HEK293 (cell line): Measurements from ENCODE around the gene PLEKHG3.

Experiments used
- CTCF ChIA-PET: fragments of 350-600 bp; formaldehyde crosslinking; extraction: SDS; loops from one replicate; lab custom pipeline; 2021; ENCODE audit warnings: antibody characterized with exemption; lab: Yijun Ruan, JAX
- POLR2A ChIA-PET: fragments of 300-600 bp; formaldehyde crosslinking; extraction: SDS; loops from one replicate; lab custom pipeline; 2020; ENCODE audit warnings: antibody characterized with exemption, inconsistent platforms; lab: Yijun Ruan, JAX
- H3K27ac ChIP-seq: fragments of 200-500 bp; sonication (Bioruptor generic); 2 replicates; pipeline ENCODE4 v1.5.1; 2014; ENCODE audit warnings: low read depth, low read length, control low read depth, inconsistent platforms; ENCODE audit errors: extremely low read depth
- H3K36me3 ChIP-seq, 2 experiments: fragments of 200-500 bp in 1 of 2; sonication (Bioruptor generic) in 1 of 2; 1 replicate in 1 of 2; 2 replicates in 1 of 2; pipeline ENCODE4 v1.5.1; 2014 to 2017; ENCODE audit warnings: inconsistent platforms in 2 of 2, low read length in 2 of 2; ENCODE audit not compliant: control insufficient read depth in 2 of 2, insufficient read depth in 1 of 2
- H3K4me1 ChIP-seq: fragments of 200-500 bp; sonication (Bioruptor generic); 2 replicates; pipeline ENCODE4 v1.5.1; 2014; ENCODE audit warnings: mild to moderate bottlenecking, low read length, inconsistent platforms; ENCODE audit not compliant: control insufficient read depth, insufficient read depth
- H3K4me3 ChIP-seq: 2 replicates; pipeline ENCODE4 v1.5.1; 2011; ENCODE audit warnings: low read depth, mild to moderate bottlenecking, control low read depth, low read length, moderate library complexity
- H3K9me3 ChIP-seq: fragments of 200-500 bp; sonication (Bioruptor generic); 2 replicates; pipeline ENCODE4 v1.5.1; 2014; ENCODE audit warnings: low read depth, low read length, inconsistent platforms; ENCODE audit not compliant: control insufficient read depth, insufficient read depth
- KLF1 ChIP-seq: fragments of 450-650 bp; formaldehyde crosslinking; IDR thresholded peaks from 2 replicates; pipeline ENCODE4 v1.5.1; 2016; ENCODE audit warnings: missing biosample characterization, missing genetic modification characterization
- PATZ1 ChIP-seq: fragments of 450-650 bp; formaldehyde crosslinking; IDR thresholded peaks from 2 replicates; pipeline ENCODE4 v1.5.1; 2016; ENCODE audit warnings: missing biosample characterization, missing genetic modification characterization
- PRDM2 ChIP-seq: fragments of 450-650 bp; formaldehyde crosslinking; IDR thresholded peaks from 2 replicates; pipeline ENCODE4 v1.5.1; 2016; ENCODE audit warnings: missing biosample characterization, missing genetic modification characterization, borderline replicate concordance
- SP2 ChIP-seq: fragments of 450-650 bp; formaldehyde crosslinking; IDR thresholded peaks from 2 replicates; pipeline ENCODE4 v1.5.1; 2016; ENCODE audit warnings: missing biosample characterization, missing genetic modification characterization
- ZFP69B ChIP-seq: fragments of 450-650 bp; formaldehyde crosslinking; IDR thresholded peaks from 2 replicates; pipeline ENCODE4 v1.5.1; 2016; ENCODE audit warnings: missing biosample characterization, missing genetic modification characterization
- ZNF132 ChIP-seq: fragments of 450-650 bp; formaldehyde crosslinking; IDR thresholded peaks from 2 replicates; pipeline ENCODE4 v1.5.1; 2017; ENCODE audit warnings: missing biosample characterization, missing genetic modification characterization, borderline replicate concordance
- ZNF549 ChIP-seq: fragments of 450-650 bp; IDR thresholded peaks from 2 replicates; pipeline ENCODE4 v1.5.1; 2018; ENCODE audit warnings: missing biosample characterization, missing genetic modification characterization, mild to moderate bottlenecking, inconsistent platforms, moderate library complexity
- ZNF692 ChIP-seq: fragments of 450-650 bp; formaldehyde crosslinking; IDR thresholded peaks from 2 replicates; pipeline ENCODE4 v1.5.1; 2016; ENCODE audit warnings: missing biosample characterization, missing genetic modification characterization

The PLEKHG3 gene

GRCh38 chr14:64701660-64702059 lies 2.6 kb upstream of the PLEKHG3 start:
- CTCF ChIA-PET = interaction anchor here (0.9 kb wide), 1 partner anchor 8 kb away, joined by 4 read pairs; no protein-coding TSS in a partner anchor

GRCh38 chr14:64702493-64703394 lies 1.5 kb upstream of the PLEKHG3 start:
- H3K4me3 ChIP-seq = no peak overlapping the region
- no peaks in the 10 kb centered on the region for H3K36me3 ChIP-seq
- H3K9me3 ChIP-seq = no peaks in the 10 kb centered on the region
- ChIA-PET CTCF (interaction anchor here (0.6 kb wide), 1 partner anchor 46 kb away, joined by 3 read pairs; no protein-coding TSS in a partner anchor), POLR2A (interaction anchor here (1.5 to 2.0 kb wide), 2 partner anchors 44 to 56 kb away, joined by 4 to 9 read pairs; no protein-coding TSS in a partner anchor)
- peaks cover 38% of the 10 kb centered on the region for H3K4me1 ChIP-seq
- no peak overlapping the region for H3K27ac ChIP-seq
- TF ChIP-seq PRDM2 (tag by site-specific recombination) (no peak), SP2 (tag by site-specific recombination) (0 out of 2 replicates have a peak, but pooled peaks have one; percentile 15), ZNF692 (tag by site-specific recombination) (peak; percentile 74), ZNF132 (tag by site-specific recombination) (no peak), ZFP69B (tag by site-specific recombination) (0 out of 2 replicates have a peak, but pooled peaks have one; percentile 60), PATZ1 (tag by site-specific recombination) (0 out of 2 replicates have a peak, but pooled peaks have one; percentile 14), KLF1 (tag by site-specific recombination) (peak; percentile 33; the same call in 1 of the 2 replicates)
- TF ChIP-seq, all 188 proteins: peak for 5

More at GRCh38 chr14:64701660-64702059, 2.6 kb upstream of the PLEKHG3 start:
- Histone ChIP-seq H3K27ac (no peak overlapping the region), H3K4me3 (no peak overlapping the region), H3K9me3 (no peaks in the 10 kb centered on the region)
- POLR2A ChIA-PET = no interaction called here
- TF ChIP-seq ZNF549 (tag by site-specific recombination) = no peak
- TF ChIP-seq, all 188 proteins: peak for 0
- Histone ChIP-seq H3K36me3 (no peaks in the 10 kb centered on the region), H3K4me1 (peaks cover 37% of the 10 kb centered on the region)
